Karpas-422 (cell line): Measurements from ENCODE around the gene MKX. TPM values are rescaled to one million over a fixed set of nuclear protein-coding genes. Genes with fewer than 3 reads are reported as not detected.

ENCODE experiments used
- DNase-seq: peaks from one replicate; pipeline ENCODE4 v3.0.0-alpha.2; 2015
- H2AFZ ChIP-seq: fragments of 200-600 bp; sonication (generic); 2 replicates; pipeline ENCODE4 v1.6.1; 2014; ENCODE audit warnings: antibody characterized with exemption, low read length, mixed read lengths
- H3K27ac ChIP-seq: fragments of 200-600 bp; sonication (generic); 2 replicates; pipeline ENCODE4 v1.5.1; 2014; ENCODE audit warnings: mild to moderate bottlenecking, low read length, moderate library complexity
- H3K27me3 ChIP-seq: fragments of 200-600 bp; sonication (generic); 2 replicates; pipeline ENCODE4 v1.6.1; 2014; ENCODE audit warnings: low read length, mixed read lengths
- H3K36me3 ChIP-seq: fragments of 200-600 bp; sonication (generic); 2 replicates; pipeline ENCODE4 v1.6.1; 2014; ENCODE audit warnings: low read length, mixed read lengths; ENCODE audit not compliant: insufficient read depth
- H3K4me1 ChIP-seq: fragments of 200-600 bp; sonication (generic); 2 replicates; pipeline ENCODE4 v1.6.1; 2014; ENCODE audit warnings: mild to moderate bottlenecking, low read length, mixed read lengths
- H3K4me2 ChIP-seq: fragments of 200-600 bp; sonication (generic); 2 replicates; pipeline ENCODE4 v1.6.1; 2014; ENCODE audit warnings: low read length, low read depth, mild to moderate bottlenecking; ENCODE audit not compliant: poor library complexity, severe bottlenecking
- H3K4me3 ChIP-seq: fragments of 200-600 bp; sonication (generic); 2 replicates; pipeline ENCODE4 v1.5.1; 2014; ENCODE audit warnings: mild to moderate bottlenecking, antibody characterized with exemption, low read length, mixed read lengths
- H3K79me2 ChIP-seq: fragments of 200-600 bp; sonication (generic); 2 replicates; pipeline ENCODE4 v1.6.1; 2014; ENCODE audit warnings: mild to moderate bottlenecking, low read length, mixed read lengths
- H3K9ac ChIP-seq: fragments of 200-600 bp; sonication (generic); 2 replicates; pipeline ENCODE4 v1.6.0; 2014; ENCODE audit warnings: low read length
- H3K9me2 ChIP-seq: fragments of 200-600 bp; sonication (generic), shearing (Covaris generic); replicated peaks from 2 replicates; pipeline ENCODE4 v1.6.0; 2014; ENCODE audit warnings: mild to moderate bottlenecking, low read length, moderate library complexity; ENCODE audit not compliant: insufficient read depth
- H3K9me3 ChIP-seq: fragments of 300-700, 200-600 bp; sonication (generic); 2 replicates; pipeline ENCODE4 v1.6.1; 2014; ENCODE audit warnings: low read length, mixed read lengths
- H4K20me1 ChIP-seq: fragments of 200-600 bp; sonication (generic); 2 replicates; pipeline ENCODE4 v1.6.1; 2014; ENCODE audit warnings: mild to moderate bottlenecking, antibody characterized with exemption, low read length, low read depth; ENCODE audit not compliant: insufficient read depth
- total RNA-seq: library from RNA; depleted of rRNA; stranded (reverse); fragments of >200 nt; shearing (Covaris generic); gene quantifications from 2 replicates; pipeline ENCODE4 v1.2.3, GENCODE V29; 2014; ENCODE audit warnings: low replicate concordance

MKX gene
- total RNA-seq, 1 experiment from 2014 or later: not detected

DNA sequence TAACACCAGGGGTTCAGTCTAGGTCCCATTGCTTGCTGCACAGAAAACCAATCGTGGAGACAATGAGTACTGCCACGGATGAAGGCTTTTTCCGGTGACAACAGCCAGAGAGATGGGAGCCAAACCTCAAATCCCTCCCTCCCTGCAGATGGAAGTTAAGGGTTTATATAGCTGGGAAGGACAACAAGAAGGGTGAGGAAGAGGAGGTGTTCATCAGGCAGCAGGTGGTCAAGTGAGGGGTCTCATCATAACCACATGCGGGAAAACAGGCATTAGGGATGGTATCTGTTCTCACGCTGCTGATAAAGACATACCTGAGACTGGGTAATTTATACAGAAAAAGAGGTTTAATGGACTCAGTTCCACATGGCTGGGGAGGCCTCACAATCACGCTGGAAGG is 91.3 kb downstream of the MKX start:
- H3K36me3 ChIP-seq: no peaks in the 10 kb centered on the region
- no peak for DNase-seq

DNA sequence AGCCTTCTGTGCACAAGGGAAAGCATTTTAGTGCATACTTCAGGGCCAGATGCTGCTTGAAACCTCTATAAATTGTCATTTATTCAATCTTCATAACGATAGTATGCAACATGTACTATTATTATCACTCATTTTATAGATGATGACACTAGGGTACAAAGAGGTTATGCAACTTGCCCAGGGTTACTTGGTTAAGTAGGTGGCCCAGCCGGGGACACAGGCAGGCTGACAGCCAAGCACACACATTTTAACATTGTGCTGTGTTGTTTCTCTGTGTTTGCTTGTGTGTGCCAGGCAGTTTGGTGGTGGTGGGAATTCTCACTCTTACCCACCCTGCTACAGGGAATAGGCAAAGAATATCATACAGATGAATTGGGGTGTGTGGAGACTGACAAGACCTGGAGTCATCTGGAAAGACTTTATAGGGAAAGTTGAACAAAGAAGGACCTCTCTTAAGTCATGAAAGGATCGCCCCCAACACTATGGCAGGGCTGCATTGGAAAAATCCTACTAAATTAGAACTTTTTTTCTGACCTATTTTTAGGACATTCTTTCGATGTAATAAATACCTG is 98.9 kb downstream of the MKX start:
- no peak overlapping the region for H2AFZ ChIP-seq
- H3K79me2 ChIP-seq: no peaks in the 10 kb centered on the region
- H3K27me3 ChIP-seq: no peaks in the 10 kb centered on the region
- H3K9me2 ChIP-seq: no peaks in the 10 kb centered on the region
- no peak overlapping the region for H3K9ac ChIP-seq
- no peaks in the 10 kb centered on the region for H3K36me3 ChIP-seq
- H4K20me1 ChIP-seq: no peaks in the 10 kb centered on the region
- no peak overlapping the region for H3K27ac ChIP-seq
- no peak overlapping the region for H3K4me2 ChIP-seq
- no peak for DNase-seq
- no peaks in the 10 kb centered on the region for H3K9me3 ChIP-seq
- H3K4me3 ChIP-seq: no peak overlapping the region
- no peaks in the 10 kb centered on the region for H3K4me1 ChIP-seq

More for the DNA sequence above, 91.3 kb downstream of the MKX start:
- no peak overlapping the region for H2AFZ ChIP-seq
- no peak overlapping the region for H3K9ac ChIP-seq
- H3K9me3 ChIP-seq: no peaks in the 10 kb centered on the region
- H4K20me1 ChIP-seq: no peaks in the 10 kb centered on the region
- no peak overlapping the region for H3K27ac ChIP-seq
- no peaks in the 10 kb centered on the region for H3K9me2 ChIP-seq
- no peak overlapping the region for H3K4me2 ChIP-seq
- no peaks in the 10 kb centered on the region for H3K79me2 ChIP-seq
- H3K4me3 ChIP-seq: no peak overlapping the region
- H3K27me3 ChIP-seq: no peaks in the 10 kb centered on the region
- no peaks in the 10 kb centered on the region for H3K4me1 ChIP-seq

DNA sequence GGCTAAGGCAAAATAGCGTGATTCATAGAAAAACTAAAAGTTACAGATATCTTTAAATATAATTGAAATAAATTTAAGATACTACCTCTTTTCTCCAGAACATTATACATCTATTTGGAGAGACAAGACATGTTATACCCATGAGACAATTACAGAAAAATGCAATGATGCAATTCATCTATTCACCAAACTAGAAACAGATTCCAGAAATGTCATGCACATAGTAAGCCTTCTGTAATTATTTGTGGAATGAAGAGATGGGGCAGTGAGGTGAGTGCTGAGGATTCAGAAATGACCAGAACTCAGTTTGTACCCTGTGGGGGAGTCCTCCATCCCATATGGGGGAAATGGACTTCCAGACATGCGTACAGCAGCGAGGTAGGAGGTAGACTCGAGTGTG is 99.4 kb downstream of the MKX start:
- no peaks in the 10 kb centered on the region for H3K36me3 ChIP-seq
- no peak for DNase-seq
- H2AFZ ChIP-seq: no peak overlapping the region
- no peaks in the 10 kb centered on the region for H3K79me2 ChIP-seq
- H3K9ac ChIP-seq: no peak overlapping the region
- no peaks in the 10 kb centered on the region for H3K9me3 ChIP-seq
- H3K27me3 ChIP-seq: no peaks in the 10 kb centered on the region
- no peaks in the 10 kb centered on the region for H3K4me1 ChIP-seq
- H3K27ac ChIP-seq: no peak overlapping the region
- H3K9me2 ChIP-seq: no peaks in the 10 kb centered on the region
- H3K4me2 ChIP-seq: no peak overlapping the region
- H3K4me3 ChIP-seq: no peak overlapping the region
- no peaks in the 10 kb centered on the region for H4K20me1 ChIP-seq

DNA sequence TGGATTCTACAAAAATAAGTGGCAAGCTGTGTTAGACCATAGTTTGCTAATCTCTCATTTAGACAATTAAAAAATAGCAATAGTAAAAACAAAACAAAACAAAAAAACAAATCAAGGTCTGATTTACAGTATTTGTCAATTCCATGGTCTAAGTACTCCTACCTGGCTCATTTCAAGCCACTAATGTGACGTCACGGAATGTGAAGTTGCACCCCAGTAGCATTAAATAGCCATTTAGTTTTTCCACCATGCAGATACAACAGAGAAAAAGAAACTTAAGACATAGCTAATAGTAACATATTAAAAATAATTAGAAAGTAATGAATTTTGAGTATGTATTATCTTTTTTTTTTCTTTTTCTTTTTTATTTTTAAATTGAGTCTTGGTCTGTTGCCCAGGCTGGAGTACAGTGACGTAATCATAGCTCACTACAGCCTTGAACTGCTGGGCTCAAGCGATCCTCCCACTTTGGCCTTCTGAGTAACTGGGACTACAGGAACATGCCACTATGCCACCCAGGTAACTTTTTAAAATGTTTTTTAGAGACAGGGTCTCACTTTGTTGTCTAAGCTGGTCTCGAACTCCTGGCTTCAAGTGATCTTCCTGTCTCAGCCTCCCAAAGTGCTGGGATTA is 101.2 kb downstream of the MKX start:
- H3K4me3 ChIP-seq: no peak overlapping the region
- H4K20me1 ChIP-seq: no peaks in the 10 kb centered on the region
- no peaks in the 10 kb centered on the region for H3K79me2 ChIP-seq
- no peak overlapping the region for H3K27ac ChIP-seq
- no peak overlapping the region for H3K4me2 ChIP-seq
- H3K36me3 ChIP-seq: no peaks in the 10 kb centered on the region
- no peaks in the 10 kb centered on the region for H3K27me3 ChIP-seq
- no peak overlapping the region for H2AFZ ChIP-seq
- H3K9me2 ChIP-seq: no peaks in the 10 kb centered on the region
- H3K9me3 ChIP-seq: no peaks in the 10 kb centered on the region
- no peak overlapping the region for H3K9ac ChIP-seq
- no peaks in the 10 kb centered on the region for H3K4me1 ChIP-seq
- DNase-seq: no peak

DNA sequence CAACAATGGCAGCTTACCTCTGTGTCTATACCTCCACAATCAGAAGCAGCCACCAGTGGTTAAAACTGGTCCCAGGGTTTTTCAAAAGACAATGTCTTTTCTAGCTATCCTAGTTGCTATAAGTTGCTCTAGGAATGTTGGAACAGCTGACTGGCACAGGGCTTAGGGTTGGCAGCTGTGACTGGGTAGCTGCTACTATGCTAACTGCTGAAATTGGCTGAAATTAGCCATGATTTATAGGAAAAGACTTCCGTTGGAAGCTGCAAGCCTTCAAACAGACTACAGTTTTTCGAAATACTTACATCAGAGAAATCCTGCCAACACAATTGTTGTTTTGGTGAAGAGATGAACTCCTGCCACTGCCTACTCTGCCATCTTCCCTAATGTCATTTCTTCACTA is 102.3 kb downstream of the MKX start:
- Histone ChIP-seq H3K4me2 (no peak overlapping the region), H3K9me3 (no peaks in the 10 kb centered on the region), H2AFZ (no peak overlapping the region), H3K4me3 (no peak overlapping the region), H3K4me1 (no peaks in the 10 kb centered on the region), H4K20me1 (no peaks in the 10 kb centered on the region), H3K79me2 (no peaks in the 10 kb centered on the region), H3K9ac (no peak overlapping the region), H3K27ac (no peak overlapping the region), H3K27me3 (no peaks in the 10 kb centered on the region), H3K36me3 (no peaks in the 10 kb centered on the region), H3K9me2 (no peaks in the 10 kb centered on the region)
- DNase-seq: no peak

DNA sequence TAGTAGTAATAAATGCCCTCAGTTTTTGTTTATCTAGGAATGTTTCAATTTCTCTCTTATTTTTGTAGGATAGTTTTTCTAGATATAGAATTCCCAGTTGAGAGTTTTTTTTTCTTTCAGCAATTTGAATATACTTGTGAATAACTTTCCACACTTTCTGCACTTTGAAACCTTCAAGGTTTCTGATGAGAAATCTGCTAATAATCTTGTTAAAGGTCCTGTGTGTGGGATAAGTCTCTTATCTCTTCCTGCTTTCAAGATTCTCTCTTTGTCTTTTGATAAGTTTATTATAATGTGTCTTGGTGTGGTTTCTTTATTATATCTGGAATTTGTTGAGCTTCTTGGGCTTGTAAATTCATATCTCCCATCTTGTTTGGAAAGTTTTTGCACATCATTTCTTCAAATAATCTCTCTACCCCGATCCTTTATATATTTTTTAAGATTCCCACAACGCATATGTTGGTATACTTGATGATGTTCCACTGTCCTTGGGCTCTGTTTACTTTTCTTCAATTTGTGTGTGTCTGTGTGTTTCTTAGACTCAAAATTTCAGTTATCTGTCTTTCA is 103.5 kb downstream of the MKX start:
- Histone ChIP-seq H3K4me3 (no peak overlapping the region), H3K36me3 (no peaks in the 10 kb centered on the region), H3K79me2 (no peaks in the 10 kb centered on the region), H3K9me3 (no peaks in the 10 kb centered on the region), H3K27me3 (no peaks in the 10 kb centered on the region), H3K4me2 (no peak overlapping the region), H4K20me1 (no peaks in the 10 kb centered on the region), H3K4me1 (no peaks in the 10 kb centered on the region), H3K9me2 (no peaks in the 10 kb centered on the region), H2AFZ (no peak overlapping the region), H3K27ac (no peak overlapping the region), H3K9ac (no peak overlapping the region)
- DNase-seq: no peak

DNA sequence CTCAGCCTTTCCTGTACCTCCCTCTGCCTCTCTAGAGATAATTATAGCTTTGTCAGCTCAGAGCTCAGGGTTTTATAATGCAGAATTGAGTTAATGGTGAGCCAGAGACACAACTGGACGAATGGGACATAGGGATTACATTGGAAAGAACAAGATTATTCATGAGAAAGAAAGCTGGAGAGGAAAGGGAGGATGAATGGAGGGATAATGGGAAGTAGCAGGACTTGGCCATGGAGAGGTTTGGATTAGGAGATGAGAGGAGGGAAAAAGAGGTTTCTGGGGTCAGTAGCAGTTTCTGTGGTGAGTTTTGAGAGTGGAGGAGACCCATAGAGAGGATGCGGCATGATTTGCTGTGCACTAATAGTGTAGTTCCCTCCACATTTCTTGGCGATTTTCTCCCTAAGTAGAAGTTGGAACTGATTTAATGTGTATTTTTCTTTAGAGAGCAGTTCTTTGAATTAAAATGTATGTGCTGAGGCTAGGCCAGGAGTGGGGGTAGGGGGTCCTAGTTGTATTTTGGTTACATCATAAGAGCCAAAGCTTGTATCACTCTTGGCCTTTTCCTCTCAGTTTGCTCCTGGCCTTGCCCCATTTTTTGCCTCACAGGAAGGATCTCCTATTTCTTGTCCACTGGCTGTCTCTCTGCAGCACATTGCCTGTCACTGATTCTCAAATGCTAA is 107.4 kb downstream of the MKX start:
- H3K27ac ChIP-seq: no peak overlapping the region
- no peaks in the 10 kb centered on the region for H3K36me3 ChIP-seq

DNA sequence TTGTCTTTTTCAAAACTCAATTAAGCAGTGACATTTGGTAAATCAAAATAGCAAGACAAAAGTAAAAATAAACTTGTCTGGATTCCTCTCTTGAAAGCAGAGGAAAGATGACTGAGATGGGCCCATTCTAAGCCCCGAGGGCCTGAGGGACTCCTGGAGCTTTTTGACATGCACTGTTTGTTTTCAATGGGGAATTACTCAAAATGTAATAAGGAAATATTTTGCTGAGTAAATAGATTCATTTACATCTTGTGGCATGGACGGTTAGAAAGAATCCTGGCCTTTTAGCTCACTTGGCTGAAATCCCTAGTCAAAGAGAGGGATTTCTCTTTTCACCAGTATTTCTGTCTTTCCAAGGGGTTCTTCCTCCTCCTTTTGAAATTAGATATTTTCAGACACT is 108.0 kb downstream of the MKX start:
- no peaks in the 10 kb centered on the region for H3K79me2 ChIP-seq

More for the DNA sequence above, 107.4 kb downstream of the MKX start:
- Histone ChIP-seq H4K20me1 (no peaks in the 10 kb centered on the region), H3K27me3 (no peaks in the 10 kb centered on the region), H3K4me1 (no peaks in the 10 kb centered on the region), H3K4me3 (no peak overlapping the region), H2AFZ (no peak overlapping the region), H3K4me2 (no peak overlapping the region), H3K79me2 (no peaks in the 10 kb centered on the region), H3K9me3 (no peaks in the 10 kb centered on the region), H3K9me2 (no peaks in the 10 kb centered on the region), H3K9ac (no peak overlapping the region)
- no peak for DNase-seq

More for the DNA sequence above, 108.0 kb downstream of the MKX start:
- no peak overlapping the region for H3K9ac ChIP-seq
- no peaks in the 10 kb centered on the region for H3K27me3 ChIP-seq
- no peak overlapping the region for H3K4me3 ChIP-seq
- H3K27ac ChIP-seq: no peak overlapping the region
- H3K9me3 ChIP-seq: no peaks in the 10 kb centered on the region
- no peaks in the 10 kb centered on the region for H3K4me1 ChIP-seq
- no peak overlapping the region for H2AFZ ChIP-seq
- no peaks in the 10 kb centered on the region for H3K36me3 ChIP-seq
- H3K4me2 ChIP-seq: no peak overlapping the region
- no peaks in the 10 kb centered on the region for H4K20me1 ChIP-seq
- DNase-seq: no peak
- no peaks in the 10 kb centered on the region for H3K9me2 ChIP-seq
